GM12875 (cell line): ENCODE data around the gene SAE1.
"Not testable (repeated sequence)": the region's sequence is repeated elsewhere in the genome, so short reads cannot be mapped to it uniquely, and the experiment has no call there.

Experiments
- H3K4me3 ChIP-seq: one replicate; pipeline ENCODE4 v1.5.1; 2011; ENCODE audit warnings: low read depth, low read length, control low read depth
- CTCF ChIP-seq: IDR thresholded peaks from 2 replicates; pipeline ENCODE4 v1.5.1; 2011; ENCODE audit warnings: low read depth, mild to moderate bottlenecking, control low read depth, inconsistent platforms, low read length, moderate library complexity, borderline replicate concordance; ENCODE audit not compliant: insufficient read depth

SAE1 gene

GRCh38 chr19:47133021-47133471 is 2.4 kb downstream of the SAE1 start:
- H3K4me3 ChIP-seq, result no peak overlapping the region
- TF ChIP-seq CTCF, result no peak

DNA sequence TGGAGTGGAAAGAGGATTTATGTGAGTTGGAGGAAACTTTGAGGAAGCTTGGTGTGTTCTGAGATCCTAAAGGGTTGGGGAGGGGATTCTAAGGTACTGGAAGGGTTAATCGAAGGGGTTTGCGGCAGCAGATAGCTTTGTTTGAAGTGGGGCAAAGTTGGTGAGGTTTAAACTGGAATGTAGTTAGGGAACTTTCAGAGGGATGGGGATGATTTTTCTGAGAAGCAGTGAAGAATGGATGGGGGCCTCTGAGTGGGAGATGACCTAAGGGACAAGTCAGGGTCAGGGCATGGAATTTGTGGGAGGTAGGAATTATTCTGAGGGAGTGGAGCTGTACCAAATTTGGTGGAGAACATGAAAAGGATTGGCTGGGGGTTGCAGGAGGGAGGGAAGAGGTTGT is 3.9 kb downstream of the SAE1 start:
- no peak overlapping the region for H3K4me3 ChIP-seq
- TF ChIP-seq CTCF, result no peak

- TF ChIP-seq CTCF, result no peak
- no peak overlapping the region for H3K4me3 ChIP-seq
Observed at GRCh38 chr19:47135156-47135555, 4.5 kb downstream of the SAE1 start.

DNA sequence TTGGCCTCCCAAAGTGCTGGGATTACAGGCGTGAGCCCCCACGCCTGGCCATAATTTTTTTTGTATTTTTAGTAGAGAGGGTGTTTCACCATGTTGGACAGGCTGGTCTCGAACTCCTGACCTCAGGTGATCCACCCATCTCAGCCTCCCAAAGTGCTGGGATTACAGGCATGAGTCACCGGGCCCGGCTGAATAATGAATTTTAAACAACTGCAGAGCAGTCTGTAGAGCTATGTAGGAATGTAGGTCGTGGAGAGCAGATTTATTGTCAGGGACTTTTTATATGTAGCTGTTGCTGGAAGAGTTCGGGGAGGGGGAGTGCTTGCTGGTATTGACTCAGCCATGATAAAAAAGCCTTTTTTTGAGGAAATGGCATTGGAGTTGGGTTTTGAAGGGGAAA is 10.6 kb downstream of the SAE1 start:
- H3K4me3 ChIP-seq, result not testable (repeated sequence)

DNA sequence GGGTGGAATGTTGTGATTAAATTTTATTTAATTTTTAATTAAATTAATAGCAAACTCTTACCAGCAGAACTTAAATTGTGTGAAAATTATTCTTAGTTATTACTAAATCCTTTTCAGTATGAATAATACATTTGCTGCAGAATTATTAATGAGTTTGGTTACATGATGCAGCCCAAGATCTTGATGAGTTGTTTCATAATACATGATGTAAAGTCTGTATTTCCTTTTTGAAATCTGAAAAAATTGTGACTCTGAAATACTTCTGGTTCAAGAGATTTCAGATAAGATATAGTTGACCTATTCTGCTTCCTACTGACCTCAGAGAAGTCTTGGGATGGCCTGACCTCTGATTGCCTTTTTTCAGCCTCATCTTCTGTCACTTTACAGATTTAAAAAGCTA is 11.1 kb downstream of the SAE1 start:
- H3K4me3 ChIP-seq, result no peak overlapping the region
- no peak for TF ChIP-seq CTCF

DNA sequence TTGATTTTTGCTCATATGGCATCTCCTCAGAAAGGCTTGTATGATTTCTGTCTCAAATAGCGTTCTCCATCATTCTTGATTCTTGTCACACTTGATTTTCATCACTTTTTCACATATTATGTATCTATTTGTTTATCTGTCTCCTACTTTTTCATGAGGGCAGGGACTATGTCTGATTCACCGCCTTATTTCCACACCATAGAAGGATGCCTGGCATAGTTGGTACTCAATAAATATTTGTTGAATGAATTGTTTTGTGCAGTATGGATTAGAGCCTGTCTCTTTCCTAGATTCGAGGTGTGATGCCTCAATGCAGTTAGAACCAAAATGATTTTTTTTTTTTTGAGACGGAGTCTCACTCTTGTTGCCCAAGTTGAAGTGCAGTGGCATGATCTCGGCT is 12.1 kb downstream of the SAE1 start:
- H3K4me3 ChIP-seq, result no peak overlapping the region
- TF ChIP-seq CTCF, result no peak

- no peak overlapping the region for H3K4me3 ChIP-seq
- TF ChIP-seq CTCF, result no peak
Observed at GRCh38 chr19:47143322-47144073, 12.9 kb downstream of the SAE1 start.
